ENCODE measurements around the gene ZNF608. TPM values are rescaled to one million over a fixed set of nuclear protein-coding genes. Genes with fewer than 3 reads are reported as not detected.

The ZNF608 gene
- total RNA-seq, 1 experiment from 2014 or later: 0.95 TPM

DNA sequence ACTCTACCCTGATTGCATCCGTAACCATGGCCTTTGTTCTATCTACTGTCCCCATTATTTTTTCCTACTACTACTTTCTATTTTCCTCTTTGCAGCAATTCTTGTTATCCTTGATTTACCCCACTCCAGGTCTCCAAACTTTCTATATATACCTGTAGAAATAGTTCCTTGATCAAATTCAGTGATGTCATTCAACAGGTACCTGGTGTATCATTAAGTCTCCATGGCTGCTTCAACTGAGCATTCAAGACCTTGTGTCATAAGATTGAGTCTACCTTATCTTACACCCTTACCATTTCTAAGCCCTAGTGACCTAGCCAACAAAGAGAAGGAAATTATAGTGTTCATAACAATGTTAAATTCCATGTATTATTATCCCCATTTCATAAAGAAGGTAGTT is 35.8 kb upstream of the ZNF608 start:
- H3K4me3 ChIP-seq (ENCODE audit: low read length): no peak overlapping the region
- ChIA-PET POLR2A (ENCODE audit: unreplicated experiment) (no interaction called here), CTCF (no interaction called here)
- H3F3A ChIP-seq (ENCODE audit: low read length, unreplicated experiment): no peaks in the 10 kb centered on the region
- no peaks in the 10 kb centered on the region for H3K4me1 ChIP-seq (ENCODE audit: insufficient read depth, low read length)
- BruUV-seq (replicated peaks): no TSS peak
- no peaks in the 10 kb centered on the region for H3K36me3 ChIP-seq (ENCODE audit: low read depth, low read length)
- intact Hi-C loops (cut with micrococcal nuclease): no loop called here
- H3K79me2 ChIP-seq (ENCODE audit: low read length): no peaks in the 10 kb centered on the region
- DNase-seq: no peak
- H2AFZ ChIP-seq (ENCODE audit: low read length): no peak overlapping the region
- H3K4me2 ChIP-seq (ENCODE audit: low read length): no peak overlapping the region
- H3K9me3 ChIP-seq (ENCODE audit: low read length): no peaks in the 10 kb centered on the region
- no peak overlapping the region for H3K9ac ChIP-seq (ENCODE audit: low read length)
- H3K27me3 ChIP-seq (ENCODE audit: low read length): no peaks in the 10 kb centered on the region
- ATAC-seq: no peak
- TF ChIP-seq EZH2 (IDR thresholded peaks at IDR 0.05; ENCODE audit: low read length, unreplicated experiment) (no peak), EZH2phosphoT487 (IDR thresholded peaks at IDR 0.05; ENCODE audit: borderline replicate concordance, low read length) (no peak)
- TF ChIP-seq, protein P1, sequence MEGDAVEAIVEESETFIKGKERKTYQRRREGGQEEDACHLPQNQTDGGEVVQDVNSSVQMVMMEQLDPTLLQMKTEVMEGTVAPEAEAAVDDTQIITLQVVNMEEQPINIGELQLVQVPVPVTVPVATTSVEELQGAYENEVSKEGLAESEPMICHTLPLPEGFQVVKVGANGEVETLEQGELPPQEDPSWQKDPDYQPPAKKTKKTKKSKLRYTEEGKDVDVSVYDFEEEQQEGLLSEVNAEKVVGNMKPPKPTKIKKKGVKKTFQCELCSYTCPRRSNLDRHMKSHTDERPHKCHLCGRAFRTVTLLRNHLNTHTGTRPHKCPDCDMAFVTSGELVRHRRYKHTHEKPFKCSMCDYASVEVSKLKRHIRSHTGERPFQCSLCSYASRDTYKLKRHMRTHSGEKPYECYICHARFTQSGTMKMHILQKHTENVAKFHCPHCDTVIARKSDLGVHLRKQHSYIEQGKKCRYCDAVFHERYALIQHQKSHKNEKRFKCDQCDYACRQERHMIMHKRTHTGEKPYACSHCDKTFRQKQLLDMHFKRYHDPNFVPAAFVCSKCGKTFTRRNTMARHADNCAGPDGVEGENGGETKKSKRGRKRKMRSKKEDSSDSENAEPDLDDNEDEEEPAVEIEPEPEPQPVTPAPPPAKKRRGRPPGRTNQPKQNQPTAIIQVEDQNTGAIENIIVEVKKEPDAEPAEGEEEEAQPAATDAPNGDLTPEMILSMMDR (conservative IDR thresholded peaks at IDR 0.05; ENCODE audit: low read depth, low read length): no peak
- H3K27ac ChIP-seq (ENCODE audit: low read length): no peak overlapping the region
- no peaks in the 10 kb centered on the region for H4K20me1 ChIP-seq (ENCODE audit: low read length)
- no peaks in the 10 kb centered on the region for H3K9me2 ChIP-seq (replicated peaks; ENCODE audit: low read length)

DNA sequence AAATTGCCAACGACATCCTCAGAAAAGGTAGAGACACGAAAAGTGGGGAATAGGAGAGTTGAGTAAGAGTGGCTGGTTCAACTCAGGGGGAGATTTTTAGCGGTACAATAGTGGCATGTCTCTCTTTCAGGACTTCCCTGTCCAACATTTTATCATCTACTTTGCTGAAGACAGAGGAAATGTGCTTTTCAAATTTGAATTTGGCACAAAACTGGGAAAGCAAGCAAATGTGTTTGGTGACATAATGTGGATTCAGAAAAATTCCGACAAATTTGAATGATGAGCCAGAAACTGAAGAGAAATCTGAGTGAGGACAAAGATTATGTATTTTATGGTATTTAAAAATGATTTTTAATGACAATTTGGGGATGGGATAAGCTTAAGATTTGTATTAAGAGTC is 33.6 kb upstream of the ZNF608 start:
- H4K20me1 ChIP-seq (ENCODE audit: low read length): no peaks in the 10 kb centered on the region
- H3K4me2 ChIP-seq (ENCODE audit: low read length): no peak overlapping the region
- H3K79me2 ChIP-seq (ENCODE audit: low read length): no peaks in the 10 kb centered on the region
- H3K36me3 ChIP-seq (ENCODE audit: low read depth, low read length): no peaks in the 10 kb centered on the region
- ChIA-PET CTCF (no interaction called here), POLR2A (ENCODE audit: unreplicated experiment) (no interaction called here)
- ATAC-seq: no peak
- TF ChIP-seq EZH2phosphoT487 (IDR thresholded peaks at IDR 0.05; ENCODE audit: borderline replicate concordance, low read length) (no peak), EZH2 (IDR thresholded peaks at IDR 0.05; ENCODE audit: low read length, unreplicated experiment) (no peak)
- TF ChIP-seq, protein P1 (conservative IDR thresholded peaks at IDR 0.05; ENCODE audit: low read depth, low read length): no peak
- no TSS peak for BruUV-seq (replicated peaks)
- no peak overlapping the region for H3K27ac ChIP-seq (ENCODE audit: low read length)
- no peaks in the 10 kb centered on the region for H3K9me2 ChIP-seq (replicated peaks; ENCODE audit: low read length)
- no peak overlapping the region for H3K4me3 ChIP-seq (ENCODE audit: low read length)
- H3K9me3 ChIP-seq (ENCODE audit: low read length): no peaks in the 10 kb centered on the region
- intact Hi-C loops (cut with micrococcal nuclease): no loop called here
- no peaks in the 10 kb centered on the region for H3K4me1 ChIP-seq (ENCODE audit: insufficient read depth, low read length)
- no peak overlapping the region for H3K9ac ChIP-seq (ENCODE audit: low read length)
- no peaks in the 10 kb centered on the region for H3K27me3 ChIP-seq (ENCODE audit: low read length)
- no peak for DNase-seq
- no peaks in the 10 kb centered on the region for H3F3A ChIP-seq (ENCODE audit: low read length, unreplicated experiment)
- no peak overlapping the region for H2AFZ ChIP-seq (ENCODE audit: low read length)

DNA sequence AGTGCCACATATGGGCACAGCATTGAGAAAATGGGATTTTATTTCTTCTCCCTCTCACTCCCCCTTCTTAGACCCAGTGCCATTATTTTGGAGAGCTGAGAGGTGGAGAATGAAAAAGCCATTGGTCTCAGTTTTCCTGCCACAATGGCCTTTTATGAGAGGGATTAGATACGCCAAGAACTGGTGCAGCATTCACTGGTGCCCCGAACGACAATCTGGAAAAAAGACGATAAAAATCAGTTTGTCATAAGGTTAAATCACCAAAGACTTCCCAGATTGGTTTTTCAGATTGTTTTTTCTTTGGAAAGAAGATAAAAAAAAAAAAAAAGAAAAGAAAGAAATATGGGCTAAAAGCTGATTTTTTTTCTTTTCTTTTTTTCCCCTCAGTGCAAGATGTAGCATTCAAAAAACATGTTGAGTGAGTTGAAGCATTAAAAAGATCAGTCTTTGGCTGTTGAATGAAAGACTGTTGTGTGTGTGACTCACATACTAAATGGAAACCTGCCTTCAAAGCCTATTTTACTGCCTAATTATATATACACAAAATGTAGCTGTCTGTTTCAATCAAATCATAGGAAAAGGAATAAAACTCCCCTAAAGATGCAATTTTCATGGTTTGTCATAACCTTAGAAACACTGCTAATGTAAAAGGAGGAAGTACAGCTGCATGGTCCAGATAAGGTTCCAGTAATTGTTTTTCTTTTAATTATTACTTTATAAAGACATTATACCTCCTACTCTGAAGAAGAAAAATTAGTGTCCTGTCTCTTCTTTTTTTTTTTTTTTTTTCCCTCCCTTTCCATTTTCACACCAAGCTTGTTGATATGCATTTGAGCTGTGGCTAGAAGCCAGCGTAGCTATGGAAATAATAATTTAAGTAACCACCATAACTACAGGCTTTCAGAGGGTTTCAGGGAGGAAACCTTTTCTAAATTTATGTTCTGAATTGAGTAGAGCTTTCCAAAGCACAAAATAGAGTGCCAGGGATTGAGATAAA is 27.2 kb upstream of the ZNF608 start:
- no peak overlapping the region for H2AFZ ChIP-seq (ENCODE audit: low read length)
- H3F3A ChIP-seq (ENCODE audit: low read length, unreplicated experiment): no peaks in the 10 kb centered on the region
- H3K36me3 ChIP-seq (ENCODE audit: low read depth, low read length): no peaks in the 10 kb centered on the region
- H3K4me2 ChIP-seq (ENCODE audit: low read length): no peak overlapping the region
- ATAC-seq: no peak
- no TSS peak for BruUV-seq (replicated peaks)
- no peak overlapping the region for H3K9ac ChIP-seq (ENCODE audit: low read length)
- DNase-seq: no peak
- H3K4me3 ChIP-seq (ENCODE audit: low read length): no peak overlapping the region
- H3K27ac ChIP-seq (ENCODE audit: low read length): no peak overlapping the region
- no peaks in the 10 kb centered on the region for H3K4me1 ChIP-seq (ENCODE audit: insufficient read depth, low read length)
- no peaks in the 10 kb centered on the region for H3K9me2 ChIP-seq (replicated peaks; ENCODE audit: low read length)
- no peaks in the 10 kb centered on the region for H3K27me3 ChIP-seq (ENCODE audit: low read length)
- ChIA-PET POLR2A (ENCODE audit: unreplicated experiment) (no interaction called here), CTCF (interaction anchor here (0.6 to 0.7 kb wide), 2 partner anchors 33 to 185 kb away, joined by 5 to 11 read pairs; no protein-coding TSS in a partner anchor)
- TF ChIP-seq EZH2 (IDR thresholded peaks at IDR 0.05; ENCODE audit: low read length, unreplicated experiment) (no peak), EZH2phosphoT487 (IDR thresholded peaks at IDR 0.05; ENCODE audit: borderline replicate concordance, low read length) (no peak)
- TF ChIP-seq, protein P1 (conservative IDR thresholded peaks at IDR 0.05; ENCODE audit: low read depth, low read length): no peak
- no peaks in the 10 kb centered on the region for H3K9me3 ChIP-seq (ENCODE audit: low read length)
- H3K79me2 ChIP-seq (ENCODE audit: low read length): no peaks in the 10 kb centered on the region
- intact Hi-C loops (cut with micrococcal nuclease): no loop called here
- no peaks in the 10 kb centered on the region for H4K20me1 ChIP-seq (ENCODE audit: low read length)

Data from PC-3 (cell line).